GM19099 (cell line): ENCODE data around the gene TUBB.
A peak's percentile ranks its signal among the peaks of the same experiment; 100 is the strongest.

Experiments used
- POLR2A ChIP-seq: IDR thresholded peaks from 3 replicates; pipeline ENCODE4 v1.6.1; 2011; ENCODE audit warnings: low read depth; ENCODE audit not compliant: insufficient read length; ENCODE audit errors: extremely low read depth

The TUBB gene

DNA sequence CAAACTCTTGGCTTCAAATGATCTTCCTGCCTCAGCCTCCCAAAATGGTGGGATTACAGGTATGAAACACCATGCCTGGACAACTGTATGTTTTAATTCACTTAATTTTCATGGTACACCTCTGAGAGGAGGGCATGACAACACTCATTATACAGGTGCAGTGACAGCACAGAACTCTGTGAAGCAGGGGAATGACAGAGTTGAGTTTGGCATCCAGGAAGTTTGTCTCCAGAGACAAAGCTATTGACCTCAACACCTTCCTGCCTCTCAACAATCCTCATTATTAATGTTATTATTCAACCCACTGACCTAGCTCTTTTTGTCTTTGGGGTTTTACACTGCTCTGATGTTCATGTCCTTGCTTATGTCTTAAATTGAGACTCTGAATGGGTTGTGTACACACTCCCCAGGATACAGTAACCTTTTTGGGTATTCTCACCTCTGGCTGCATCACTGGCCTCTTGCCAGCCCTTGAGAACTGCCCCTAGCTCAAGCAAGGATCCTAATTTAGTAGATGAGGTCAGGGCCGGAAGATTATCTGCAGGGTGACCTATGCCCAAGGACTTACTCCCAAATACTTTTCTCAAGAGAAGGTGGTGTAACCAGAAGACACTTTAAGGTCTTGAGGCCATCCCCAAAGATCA, 37.2 kb downstream of the TUBB start:
- no peak for TF ChIP-seq POLR2A

DNA sequence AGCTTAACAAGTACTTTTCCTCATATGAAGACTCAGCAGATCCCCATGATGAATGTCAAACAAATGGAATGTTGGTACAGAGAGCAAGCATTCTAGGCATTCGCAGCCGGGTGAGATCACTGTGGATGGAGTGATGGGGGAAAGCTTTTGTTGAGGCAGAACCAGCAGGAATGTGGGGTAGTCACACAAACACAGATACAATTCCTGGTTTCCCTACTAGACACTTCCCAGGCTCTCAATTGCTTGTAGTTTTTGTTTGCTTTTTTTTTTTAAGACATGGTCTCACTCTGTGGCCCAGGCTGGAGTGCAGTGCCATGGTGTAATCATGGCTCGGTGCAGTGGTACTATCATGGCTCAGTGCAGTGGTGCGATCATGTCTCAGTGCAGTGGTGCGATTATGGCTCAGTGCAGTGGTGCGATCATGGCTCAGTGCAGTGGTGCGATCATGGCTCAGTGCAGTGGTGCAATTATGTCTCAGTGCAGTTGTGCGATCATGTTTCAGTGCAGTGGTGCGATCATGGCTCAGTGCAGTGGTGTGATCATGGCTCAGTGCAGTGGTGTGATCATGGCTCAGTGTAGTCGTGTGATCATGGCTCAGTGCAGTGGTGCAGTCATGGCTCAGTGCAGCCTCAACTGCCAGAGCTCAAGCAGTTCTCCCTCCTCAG, 39.6 kb downstream of the TUBB start:
- TF ChIP-seq POLR2A, result no peak

DNA sequence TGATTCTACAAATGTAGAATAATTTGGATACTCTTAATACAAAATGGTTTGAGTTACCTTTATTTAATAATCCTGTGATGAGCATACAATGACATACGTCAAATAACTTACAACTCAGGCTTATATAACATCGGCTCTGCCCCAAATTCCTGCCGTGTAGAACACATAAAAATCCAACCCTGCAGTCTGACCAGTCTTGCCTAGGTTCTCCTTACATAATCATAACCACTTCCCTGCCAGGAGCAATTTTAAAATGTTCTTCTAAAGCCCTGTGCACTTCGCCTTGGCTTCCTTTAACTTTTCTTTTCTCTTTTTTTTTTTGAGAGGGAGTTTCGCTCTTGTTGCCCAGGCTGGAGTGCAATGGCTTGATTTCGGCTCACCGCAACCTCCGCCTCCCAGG, 40.4 kb downstream of the TUBB start:
- no peak for TF ChIP-seq POLR2A

DNA sequence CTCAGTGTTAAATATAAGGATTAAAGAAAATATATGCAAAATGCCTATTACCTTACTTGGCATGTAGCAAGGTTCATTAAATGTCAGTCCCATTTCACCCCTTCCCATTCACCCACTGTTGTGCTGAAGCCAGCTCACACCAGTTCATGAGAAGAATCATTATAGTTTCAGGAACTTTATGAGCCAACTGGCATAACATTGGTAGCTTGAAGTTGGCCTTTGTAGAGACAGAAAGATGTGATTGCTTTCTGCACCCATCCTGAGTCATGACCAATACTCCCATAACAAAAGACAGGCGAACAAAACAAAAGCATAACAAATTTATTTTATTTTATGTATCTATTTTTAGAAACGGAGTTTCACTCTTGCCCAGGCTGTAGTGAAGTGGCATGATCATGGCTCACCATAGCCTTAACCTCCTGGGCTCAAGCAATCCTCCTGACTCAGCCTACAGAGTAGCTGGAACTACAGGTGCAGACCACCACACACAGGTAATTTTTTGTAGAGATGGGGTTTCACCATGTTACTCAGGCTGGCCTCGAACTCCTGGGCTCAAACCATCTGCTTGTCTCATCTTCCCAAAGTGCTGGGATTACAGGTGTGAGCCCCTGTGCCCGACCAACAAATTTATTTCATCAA, 41.8 kb downstream of the TUBB start:
- no peak for TF ChIP-seq POLR2A

DNA sequence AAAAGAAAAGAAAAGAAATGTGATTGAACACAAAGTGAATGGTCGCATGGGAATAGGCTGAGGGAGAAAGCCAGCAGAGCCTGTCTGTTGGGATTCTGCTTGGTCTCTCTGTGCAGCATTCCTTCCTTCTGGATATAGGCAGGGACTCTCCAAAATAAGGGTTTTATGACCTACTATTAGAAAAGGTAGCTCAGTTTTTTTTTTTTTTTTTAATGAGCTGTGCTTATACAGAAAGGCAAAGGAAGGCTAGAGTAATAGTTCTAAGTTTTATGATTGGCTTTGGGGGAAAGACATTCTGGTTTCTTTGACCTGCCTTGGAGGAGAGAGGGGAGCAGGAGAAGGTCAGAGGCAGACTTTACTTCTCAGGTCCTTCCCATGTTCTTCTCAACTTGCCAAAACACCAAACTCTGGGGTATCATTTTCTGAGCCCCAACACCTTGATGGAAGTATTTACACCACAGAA, 43.0 kb downstream of the TUBB start:
- no peak for TF ChIP-seq POLR2A

DNA sequence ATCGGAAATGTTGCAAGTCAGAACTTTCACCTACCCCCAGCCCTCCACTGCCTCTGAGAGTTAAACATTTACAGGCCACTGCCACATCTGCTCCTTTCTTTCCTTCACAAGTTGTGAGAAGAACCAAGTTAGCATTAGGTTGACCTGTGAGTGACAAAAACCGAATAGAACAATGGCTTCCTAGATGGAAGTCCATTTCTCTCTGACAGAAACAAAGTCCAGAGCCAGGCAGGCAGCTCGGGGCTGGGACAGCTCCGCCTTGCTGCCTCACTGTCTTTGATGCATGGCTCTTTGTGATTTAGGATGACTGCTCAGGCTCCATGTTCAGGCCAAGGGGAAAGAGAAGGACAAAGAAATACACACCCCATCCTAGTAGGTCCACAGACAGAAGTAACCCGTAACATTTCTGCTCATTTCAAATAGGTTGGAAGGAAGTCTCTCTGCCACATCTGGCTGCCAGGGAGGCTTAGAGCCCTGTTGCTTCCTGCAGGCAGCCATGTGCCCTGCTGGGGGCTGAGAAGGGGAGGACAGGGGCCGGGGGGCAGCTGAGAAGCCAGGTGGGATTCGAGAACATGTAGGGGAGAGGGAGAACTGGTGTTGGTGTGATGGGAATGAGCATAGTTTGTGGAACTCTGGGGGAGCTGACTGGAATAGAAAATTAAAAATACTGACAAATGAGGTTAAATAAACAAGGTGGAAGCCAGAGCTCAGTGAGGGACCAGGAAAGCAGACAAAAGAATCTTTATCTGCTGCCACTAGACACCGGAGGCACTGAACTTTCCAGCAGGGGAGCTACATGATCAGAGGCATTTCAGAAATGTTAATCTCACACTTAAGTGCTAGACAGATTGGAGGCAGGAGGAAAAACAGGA, 43.7 kb downstream of the TUBB start:
- peak; percentile 22 for TF ChIP-seq POLR2A

DNA sequence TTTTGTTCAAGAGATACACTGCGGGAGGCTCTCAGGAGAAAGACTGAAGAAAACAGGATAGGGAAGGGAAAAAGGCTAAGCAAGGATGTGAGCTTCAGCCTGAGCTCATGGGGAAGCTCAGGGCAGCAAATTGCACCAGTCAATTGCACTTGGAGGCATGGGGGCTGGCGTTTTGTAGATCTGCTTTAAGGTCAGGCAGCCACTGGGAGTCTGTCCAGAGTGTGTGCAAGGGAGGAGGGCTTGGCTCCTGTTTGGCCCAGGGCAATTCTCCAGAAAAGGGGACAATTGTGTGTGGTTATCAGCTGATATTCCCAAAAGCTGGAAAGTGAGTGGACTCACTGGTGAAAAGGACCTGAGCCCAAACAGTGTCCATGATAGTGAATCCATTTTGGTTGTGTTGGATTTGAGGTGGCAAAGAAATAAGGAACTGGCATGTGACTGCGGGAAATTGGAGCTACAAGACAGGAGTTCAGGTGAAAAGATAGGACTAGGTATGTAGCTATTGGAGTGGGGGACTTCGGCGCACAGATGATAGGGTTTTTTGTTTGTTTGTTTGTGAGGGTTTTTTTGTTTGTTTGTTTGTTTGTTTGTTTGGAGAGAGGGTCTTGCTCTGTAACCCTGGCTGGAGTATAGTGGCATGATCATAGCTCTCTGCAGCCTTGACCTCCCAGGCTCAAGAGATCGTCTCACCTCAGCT, 46.5 kb downstream of the TUBB start:
- no peak for TF ChIP-seq POLR2A

DNA sequence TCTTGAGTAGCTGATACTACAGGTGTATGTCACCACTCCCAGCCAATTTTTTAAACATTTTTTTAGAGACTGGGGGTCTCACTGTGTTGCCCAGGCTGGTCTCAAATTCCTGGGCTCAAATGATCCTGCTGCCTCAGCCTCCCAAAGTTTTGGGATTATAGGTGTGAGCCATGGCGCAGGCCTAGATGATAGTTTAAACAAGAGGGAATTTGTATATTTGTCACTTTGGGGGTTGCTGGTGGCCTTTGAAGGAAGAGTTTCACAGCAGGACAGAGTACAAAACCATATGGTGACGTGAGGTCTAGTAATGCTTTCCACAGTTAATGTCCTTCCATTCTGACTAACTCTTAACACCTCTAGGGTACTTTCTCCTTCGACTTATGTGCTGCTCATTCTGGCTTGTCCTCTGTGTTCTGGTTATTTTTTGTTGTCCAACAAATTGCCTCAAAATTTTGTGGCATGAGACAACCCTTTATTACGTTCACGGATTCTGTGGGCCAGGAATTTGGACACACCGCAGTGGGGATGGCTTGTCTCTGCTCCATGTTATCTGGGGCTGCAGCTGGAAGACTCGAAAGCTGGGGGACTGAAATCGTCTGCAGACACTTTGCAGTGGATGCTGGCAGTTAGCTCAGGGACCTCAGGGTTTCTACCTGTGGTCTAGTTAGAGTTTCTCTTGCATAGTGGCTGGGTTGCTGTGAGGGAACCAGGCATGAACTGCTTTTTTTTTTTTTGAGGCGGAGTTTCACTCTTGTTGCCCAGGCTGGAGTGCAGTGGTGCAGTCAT, 47.2 kb downstream of the TUBB start:
- no peak for TF ChIP-seq POLR2A

DNA sequence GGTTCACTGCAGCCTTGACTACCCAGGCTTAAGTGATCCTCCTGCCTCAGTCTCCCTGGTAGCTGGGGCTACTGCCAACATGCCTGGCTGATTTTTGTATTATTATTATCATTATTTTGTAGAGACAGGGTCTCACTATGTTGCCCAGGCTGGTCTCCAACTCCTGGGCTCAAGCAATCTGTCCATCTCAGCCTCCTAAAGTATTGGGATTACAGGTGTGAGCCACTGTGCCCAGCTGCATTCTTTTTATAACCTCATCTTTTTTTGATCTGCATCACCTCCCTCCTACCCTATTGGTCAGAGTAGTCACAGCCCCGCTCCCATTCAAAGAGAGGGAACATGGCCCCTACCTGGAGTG, 47.8 kb downstream of the TUBB start:
- TF ChIP-seq POLR2A, result no peak

DNA sequence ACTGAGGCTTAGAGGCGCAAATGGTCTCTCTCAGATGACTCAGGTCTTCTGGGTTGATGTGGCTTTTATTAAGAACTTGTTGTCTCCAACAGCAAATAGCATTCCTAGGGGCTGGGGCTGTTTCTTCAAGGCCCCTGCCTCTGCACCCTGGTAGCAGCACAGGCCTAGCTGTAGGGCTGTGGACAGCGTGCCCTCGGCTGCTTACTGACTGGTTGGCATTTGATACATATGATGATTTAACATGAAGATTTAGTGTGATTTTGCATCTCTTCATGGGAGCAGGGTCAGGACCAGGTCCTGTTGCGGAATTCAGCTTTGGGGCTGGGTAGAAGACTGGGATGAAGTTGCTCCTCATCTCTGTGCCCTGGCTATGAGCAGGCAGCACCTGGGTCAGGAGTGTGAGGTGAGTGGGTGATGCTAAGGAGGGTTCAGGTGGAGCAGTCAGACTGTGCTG, 48.5 kb downstream of the TUBB start:
- no peak for TF ChIP-seq POLR2A

DNA sequence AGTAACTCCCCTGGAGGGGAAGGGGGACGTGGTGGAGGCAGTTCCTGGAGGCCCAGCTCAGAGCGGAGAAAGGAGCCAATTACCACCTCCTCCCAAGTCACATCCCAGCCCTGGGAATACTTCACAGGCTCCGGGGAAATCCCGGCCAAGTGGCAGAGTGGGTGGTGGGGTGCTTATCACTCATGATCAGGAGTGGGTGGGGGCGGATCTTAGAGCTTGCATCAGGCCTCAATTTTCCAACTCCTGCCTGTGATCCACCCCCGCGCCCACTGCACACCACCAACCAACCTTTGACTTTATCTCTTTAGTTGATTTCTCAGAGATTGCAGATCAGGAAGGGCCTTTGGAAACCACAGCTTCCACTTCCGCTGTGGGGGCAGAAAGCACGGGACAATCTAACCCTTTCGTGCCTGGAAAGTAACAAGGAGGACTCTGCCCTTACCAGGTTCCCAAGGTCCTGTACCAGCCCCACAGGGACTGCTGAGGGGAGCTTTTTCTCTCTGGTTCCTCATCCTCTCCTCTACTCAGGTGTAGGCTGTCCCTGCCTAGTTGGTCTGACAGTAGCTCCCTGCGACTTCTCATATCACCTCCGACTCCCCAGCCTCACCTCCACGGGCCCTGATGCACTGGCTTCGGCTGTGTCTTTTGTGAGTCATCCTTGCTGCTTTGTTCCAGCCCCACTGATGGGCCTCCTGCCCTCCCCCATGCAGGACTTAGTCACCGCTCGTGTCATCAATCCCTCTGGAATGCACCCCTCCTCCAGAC, 49.1 kb downstream of the TUBB start:
- no peak for TF ChIP-seq POLR2A

DNA sequence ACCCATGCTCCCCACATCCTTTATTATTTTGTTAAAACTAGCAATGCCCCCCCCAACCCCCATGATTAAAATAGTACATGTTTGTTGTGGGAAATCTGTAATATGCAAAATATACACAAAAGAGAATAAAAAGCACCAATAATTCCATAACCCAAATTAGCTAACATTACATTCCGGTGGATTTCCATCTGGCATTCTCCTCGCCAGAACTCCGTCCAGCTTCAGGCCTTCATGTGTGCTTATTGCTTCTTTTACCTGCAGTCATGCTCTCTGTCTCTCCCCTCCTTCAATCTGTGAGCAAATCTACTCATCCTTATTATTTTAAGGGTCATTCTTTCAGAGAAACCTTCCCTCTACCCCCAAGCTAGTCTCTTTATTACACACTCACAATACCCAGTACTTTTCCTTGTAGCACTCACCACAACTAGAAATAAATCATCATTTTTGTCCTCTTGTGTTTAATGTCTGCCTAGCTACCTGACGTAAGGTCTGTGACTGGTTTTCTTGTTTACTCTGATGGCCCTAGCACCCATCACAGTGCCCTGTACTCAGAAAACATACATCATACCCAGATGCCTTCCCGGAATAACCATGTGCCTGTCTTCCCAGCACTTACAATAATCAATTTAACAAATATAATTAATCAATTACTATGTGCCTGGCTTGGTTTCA, 49.8 kb downstream of the TUBB start:
- TF ChIP-seq POLR2A, result no peak

DNA sequence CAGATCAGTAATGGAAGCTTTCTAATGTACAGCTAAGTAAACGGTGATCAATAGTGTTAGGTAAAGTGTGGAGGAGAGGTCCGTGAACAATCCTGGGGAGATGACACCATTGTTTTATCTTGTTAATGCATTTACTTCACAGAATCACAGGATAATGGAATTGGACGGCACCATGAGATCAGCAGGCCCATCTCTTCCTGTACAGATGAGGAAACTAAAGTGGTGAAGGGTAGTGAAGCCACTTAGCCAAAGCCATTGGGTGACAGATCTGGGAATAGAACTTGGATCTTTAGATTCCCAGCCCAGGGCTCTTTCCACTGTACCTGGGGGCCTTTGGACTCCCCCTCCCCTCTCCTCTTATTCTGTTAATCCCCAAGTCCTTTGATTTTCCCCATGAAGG, 50.4 kb downstream of the TUBB start:
- TF ChIP-seq POLR2A, result no peak
